Astrocyte (in vitro differentiated cells and primary cell): ENCODE measurements around the gene TNFSF15. TPM values are rescaled to one million over a fixed set of nuclear protein-coding genes. Genes with fewer than 3 reads are reported as not detected.
"Not testable (repeated sequence)": the region's sequence is repeated elsewhere in the genome, so short reads cannot be mapped to it uniquely, and the experiment has no call there.

ENCODE experiments used
- DNase-seq: peaks from one replicate; pipeline ENCODE4 v3.0.0-alpha.2; 2010; ENCODE audit warnings: low read depth
- FAIRE-seq: peaks from 2 replicates; lab custom pipeline; 2011; peaks lifted over from hg19 to GRCh38; lab: Jason Lieb, UNC
- H2AFZ ChIP-seq: 2 replicates; pipeline ENCODE4 v1.6.0; 2012; ENCODE audit warnings: low read depth, low read length, inconsistent platforms
- H3K27ac ChIP-seq: 2 replicates; pipeline ENCODE4 v1.5.1; 2011; ENCODE audit warnings: low read depth, low read length, inconsistent platforms
- H3K27me3 ChIP-seq: 2 replicates; pipeline ENCODE4 v1.6.0; 2011; ENCODE audit warnings: low read length, inconsistent platforms; ENCODE audit not compliant: insufficient read depth
- H3K36me3 ChIP-seq: 2 replicates; pipeline ENCODE4 v1.5.1; 2011; ENCODE audit warnings: low read length, inconsistent platforms; ENCODE audit not compliant: insufficient read depth
- H3K4me1 ChIP-seq: 2 replicates; pipeline ENCODE4 v1.5.1; 2011; ENCODE audit warnings: low read length, inconsistent platforms; ENCODE audit not compliant: insufficient read depth
- H3K4me2 ChIP-seq: 2 replicates; pipeline ENCODE4 v1.6.0; 2012; ENCODE audit warnings: low read length, inconsistent platforms
- H3K4me3 ChIP-seq: 2 replicates; pipeline ENCODE4 v1.5.1; 2011; ENCODE audit warnings: low read depth, mild to moderate bottlenecking, low read length, inconsistent platforms; ENCODE audit not compliant: insufficient read depth
- H3K79me2 ChIP-seq: 2 replicates; pipeline ENCODE4 v1.6.0; 2012; ENCODE audit warnings: mild to moderate bottlenecking, low read length, inconsistent platforms; ENCODE audit not compliant: insufficient read depth
- H3K9ac ChIP-seq: 2 replicates; pipeline ENCODE4 v1.6.0; 2012; ENCODE audit warnings: mild to moderate bottlenecking, low read length, inconsistent platforms
- H3K9me3 ChIP-seq: 2 replicates; pipeline ENCODE4 v1.5.1; 2012; ENCODE audit warnings: low read depth, mild to moderate bottlenecking, low read length, inconsistent platforms; ENCODE audit not compliant: insufficient read depth
- H4K20me1 ChIP-seq: 2 replicates; pipeline ENCODE4 v1.6.0; 2012; ENCODE audit warnings: low read length, inconsistent platforms; ENCODE audit not compliant: insufficient read depth
- H3K27ac Mint-ChIP-seq: one replicate; pipeline ENCODE4 v1.8.0; 2021; ENCODE audit warnings: mild to moderate bottlenecking, mixed read lengths; ENCODE audit not compliant: unreplicated experiment
- H3K27me3 Mint-ChIP-seq: one replicate; pipeline ENCODE4 v1.8.0; 2021; ENCODE audit warnings: low read depth, mixed read lengths; ENCODE audit not compliant: unreplicated experiment
- H3K36me3 Mint-ChIP-seq: one replicate; pipeline ENCODE4 v1.8.0; 2021; ENCODE audit warnings: low read depth, mixed read lengths; ENCODE audit not compliant: unreplicated experiment
- H3K4me1 Mint-ChIP-seq: one replicate; pipeline ENCODE4 v1.8.0; 2021; ENCODE audit warnings: low read depth, mixed read lengths; ENCODE audit not compliant: unreplicated experiment
- H3K4me3 Mint-ChIP-seq: one replicate; pipeline ENCODE4 v1.8.0; 2021; ENCODE audit warnings: mild to moderate bottlenecking, moderate library complexity, mixed read lengths; ENCODE audit not compliant: unreplicated experiment
- H3K9me3 Mint-ChIP-seq: one replicate; pipeline ENCODE4 v1.8.0; 2021; ENCODE audit warnings: mild to moderate bottlenecking, mixed read lengths; ENCODE audit not compliant: unreplicated experiment
- CTCF ChIP-seq: IDR thresholded peaks from 2 replicates; pipeline ENCODE4 v1.5.1; 2011; ENCODE audit warnings: low read depth, mild to moderate bottlenecking, inconsistent platforms, low read length, moderate library complexity; ENCODE audit not compliant: insufficient read depth
- EZH2 ChIP-seq: IDR thresholded peaks from 2 replicates; pipeline ENCODE4 v1.6.1; 2012; ENCODE audit warnings: mild to moderate bottlenecking, low read length, inconsistent platforms; ENCODE audit not compliant: insufficient read depth
- total RNA-seq: library from RNA; stranded (reverse); gene quantifications from 2 replicates; pipeline ENCODE4 v1.2.1, GENCODE V29; 2021

The TNFSF15 gene
- total RNA-seq, 1 donor from 2014 or later: 10.3 TPM

- no peak overlapping the region for H3K9ac ChIP-seq
- TF ChIP-seq CTCF: no peak
- TF ChIP-seq EZH2: no peak
- no peaks in the 10 kb centered on the region for H3K36me3 ChIP-seq
- H3K79me2 ChIP-seq: no peaks in the 10 kb centered on the region
- H3K4me2 ChIP-seq: no peak overlapping the region
- H3K27ac ChIP-seq: no peak overlapping the region
- H3K4me1 ChIP-seq: peaks cover 6% of the 10 kb centered on the region
- H3K27me3 ChIP-seq: no peaks in the 10 kb centered on the region
- no peak overlapping the region for H2AFZ ChIP-seq
- DNase-seq (no peak), FAIRE-seq (no peak)
- Mint-ChIP-seq H3K4me3 (no peak overlapping the region), H3K4me1 (peaks cover 2% of the 10 kb centered on the region), H3K9me3 (no peaks in the 10 kb centered on the region), H3K27ac (no peak overlapping the region), H3K27me3 (no peaks in the 10 kb centered on the region), H3K36me3 (no peaks in the 10 kb centered on the region)
- no peaks in the 10 kb centered on the region for H4K20me1 ChIP-seq
- no peaks in the 10 kb centered on the region for H3K9me3 ChIP-seq
- no peak overlapping the region for H3K4me3 ChIP-seq
Observed at GRCh38 chr9:114743446-114743845, 62.4 kb downstream of the TNFSF15 start.

- H3K9me3 Mint-ChIP-seq: no peaks in the 10 kb centered on the region
- no peaks in the 10 kb centered on the region for H3K36me3 Mint-ChIP-seq
- Histone ChIP-seq H3K4me1 (peaks cover 6% of the 10 kb centered on the region), H3K79me2 (no peaks in the 10 kb centered on the region), H2AFZ (no peak overlapping the region), H3K4me3 (no peak overlapping the region), H3K27me3 (no peaks in the 10 kb centered on the region), H3K4me2 (no peak overlapping the region), H3K9ac (no peak overlapping the region), H3K36me3 (no peaks in the 10 kb centered on the region), H4K20me1 (no peaks in the 10 kb centered on the region), H3K27ac (no peak overlapping the region), H3K9me3 (no peaks in the 10 kb centered on the region)
- H3K4me1 Mint-ChIP-seq: peaks cover 2% of the 10 kb centered on the region
- H3K27me3 Mint-ChIP-seq: no peaks in the 10 kb centered on the region
- DNase-seq (no peak), FAIRE-seq (no peak)
- H3K4me3 Mint-ChIP-seq: no peak overlapping the region
- TF ChIP-seq EZH2 (no peak), CTCF (no peak)
- no peak overlapping the region for H3K27ac Mint-ChIP-seq
Observed at GRCh38 chr9:114742947-114743346, 62.9 kb downstream of the TNFSF15 start.

- not testable (repeated sequence) for H3K27me3 ChIP-seq, H3K79me2 ChIP-seq, H3K9me3 Mint-ChIP-seq, H3K27me3 Mint-ChIP-seq, H3K36me3 Mint-ChIP-seq, H3K4me1 ChIP-seq, H3K4me3 ChIP-seq, H3K27ac ChIP-seq, H3K9ac ChIP-seq, DNase-seq, H3K9me3 ChIP-seq, H4K20me1 ChIP-seq, H3K4me1 Mint-ChIP-seq, H3K27ac Mint-ChIP-seq, H2AFZ ChIP-seq, H3K36me3 ChIP-seq, H3K4me3 Mint-ChIP-seq, FAIRE-seq, H3K4me2 ChIP-seq
Observed at GRCh38 chr9:114741521-114741920, 64.3 kb downstream of the TNFSF15 start.
